Spinal cord (tissue), 10 donors: Measurements from ENCODE around the gene EVI5. TPM values are rescaled to one million over a fixed set of nuclear protein-coding genes. Genes with fewer than 3 reads are reported as not detected.
"Not testable (repeated sequence)": the region's sequence is repeated elsewhere in the genome, so short reads cannot be mapped to it uniquely, and the experiment has no call there.

Experiments
- DNase-seq, 6 donors: peaks; one replicate each; pipeline versions ENCODE4 v3.0.0 to v3.0.0-alpha.2; 2013 to 2015; ENCODE audit warnings: low spot score in 6 of 6, low read depth in 4 of 6
- H3K27ac ChIP-seq: one replicate; pipeline ENCODE4 v1.5.1; 2013; ENCODE audit warnings: low read depth, low read length, control low read depth
- H3K27me3 ChIP-seq: one replicate; pipeline ENCODE4 v1.6.1; 2013; ENCODE audit warnings: low read length; ENCODE audit not compliant: control insufficient read depth, insufficient read depth
- H3K36me3 ChIP-seq: one replicate; pipeline ENCODE4 v1.6.1; 2013; ENCODE audit warnings: low read length; ENCODE audit not compliant: control insufficient read depth, insufficient read depth
- H3K4me1 ChIP-seq: one replicate; pipeline ENCODE4 v1.6.1; 2013; ENCODE audit warnings: low read length; ENCODE audit not compliant: control insufficient read depth, insufficient read depth
- H3K4me3 ChIP-seq: one replicate; pipeline ENCODE4 v1.5.1; 2013; ENCODE audit warnings: low read depth, low read length, control low read depth
- H3K9me3 ChIP-seq: one replicate; pipeline ENCODE4 v1.6.1; 2013; ENCODE audit warnings: low read length; ENCODE audit not compliant: control insufficient read depth, insufficient read depth
- WGBS: methylation state at CpG from one replicate; pipeline ENCODE4 v1.1.5; 2013; ENCODE audit warnings: missing lambda C conversion rate; ENCODE audit not compliant: insufficient coverage; 5-methylcytosine and 5-hydroxymethylcytosine counted together
- polyA plus RNA-seq, 2 donors: library from polyadenylated mRNA; unstranded; fragments of 120-200 nt; gene quantifications; one replicate each; pipeline ENCODE4 v1.2.1, GENCODE V29; 2013; ENCODE audit not compliant: insufficient read length in 2 of 2
- total RNA-seq, 2 donors: library from RNA; depleted of rRNA in 1 of 2; stranded (reverse); fragments of 120-200 nt in 1 of 2; fragments of >200 nt in 1 of 2; gene quantifications; one replicate each; pipeline versions ENCODE4 v1.2.3 to v1.2.4, GENCODE V29; 2013 to 2014
- donor health status: healthy.

The EVI5 gene
- total and polyA plus RNA-seq, 4 donors = 18.9 to 80.5 (median 41.8) TPM

DNA sequence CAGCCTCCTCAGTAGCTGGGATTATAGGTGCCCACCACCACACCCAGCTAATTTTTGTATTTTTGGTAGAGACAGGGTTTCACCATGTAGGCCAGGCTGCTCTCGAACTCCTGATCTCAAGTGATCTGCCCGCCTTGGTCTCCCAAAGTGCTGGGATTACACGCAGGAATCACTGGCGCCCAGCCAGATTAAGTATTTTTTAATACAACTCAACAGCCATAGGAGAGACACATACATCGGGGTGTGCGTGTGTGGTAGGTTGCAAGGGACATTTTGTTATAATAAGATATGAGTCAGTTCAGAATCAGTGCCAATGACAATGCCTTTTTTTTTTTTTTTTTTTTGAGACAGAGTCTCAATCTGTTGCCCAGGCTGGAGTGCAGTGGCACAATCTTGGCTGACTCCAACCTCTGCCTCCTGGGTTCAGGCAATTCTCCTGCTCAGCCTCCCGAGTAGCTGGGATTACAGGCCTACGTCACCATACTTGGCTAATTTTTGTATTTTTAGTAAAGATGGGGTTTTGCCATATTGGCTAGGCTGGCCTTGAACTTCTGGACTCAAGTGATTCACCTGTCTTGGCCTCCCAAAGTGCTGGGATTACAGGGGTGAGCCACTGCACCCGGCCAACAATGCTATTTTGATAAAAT lies 259.8 kb downstream of the EVI5 start:
- H3K9me3 ChIP-seq, H3K36me3 ChIP-seq, DNase-seq, H3K4me3 ChIP-seq, H3K27ac ChIP-seq, H3K4me1 ChIP-seq, H3K27me3 ChIP-seq: not testable (repeated sequence)
- 100% methylated on average over 1 of the region's 9 CpGs for WGBS

DNA sequence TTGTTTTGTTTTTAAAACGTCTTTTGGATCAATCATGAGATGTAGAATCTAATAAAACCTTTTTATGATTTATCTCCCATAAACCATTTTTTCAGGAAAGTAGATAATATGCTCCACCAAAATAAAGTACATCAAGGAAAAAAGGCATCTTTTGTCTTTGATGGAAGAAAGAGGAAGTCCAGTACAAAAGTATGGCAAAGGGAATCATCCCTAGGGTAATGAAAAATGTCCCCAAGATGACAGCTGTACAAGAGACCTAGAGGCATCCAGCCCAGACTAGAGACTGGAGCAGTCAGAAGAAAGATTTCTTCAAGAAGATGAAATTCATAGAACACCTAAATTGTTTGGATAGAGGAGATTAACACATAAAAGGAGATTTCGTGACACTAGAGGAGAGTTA lies 265.9 kb downstream of the EVI5 start:
- WGBS = no CpG with 5 or more reads among the region's 2 CpGs
- no peak for DNase-seq
- no peak overlapping the region for H3K27ac ChIP-seq
- H3K9me3 ChIP-seq = no peaks in the 10 kb centered on the region
- H3K36me3 ChIP-seq = no peaks in the 10 kb centered on the region
- no peaks in the 10 kb centered on the region for H3K27me3 ChIP-seq
- no peaks in the 10 kb centered on the region for H3K4me1 ChIP-seq
- H3K4me3 ChIP-seq = no peak overlapping the region

DNA sequence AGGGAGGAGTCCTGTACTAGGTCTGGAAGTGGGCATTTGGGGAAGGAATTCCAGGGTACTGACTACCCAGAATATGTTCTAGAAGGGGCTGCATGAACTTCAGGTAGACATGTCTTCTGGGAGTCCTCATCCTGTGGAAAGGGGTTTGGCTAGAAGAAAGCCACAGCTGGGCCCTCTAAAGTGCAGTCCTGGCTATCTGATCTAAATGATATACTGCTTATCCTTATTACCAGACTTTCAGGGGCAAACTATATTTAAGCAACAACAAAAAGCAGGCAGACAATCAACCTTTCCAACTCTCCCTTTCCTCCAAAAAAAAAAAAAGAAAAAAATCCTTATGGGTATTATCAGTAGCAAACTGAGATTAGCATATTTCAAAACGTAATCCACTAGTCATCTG lies 268.3 kb downstream of the EVI5 start:
- H3K4me3 ChIP-seq = no peak overlapping the region
- DNase-seq = no peak
- H3K4me1 ChIP-seq = no peaks in the 10 kb centered on the region
- H3K27ac ChIP-seq = no peak overlapping the region
- no CpG with 5 or more reads among the region's 1 CpG for WGBS
- H3K9me3 ChIP-seq = no peaks in the 10 kb centered on the region
- H3K27me3 ChIP-seq = no peaks in the 10 kb centered on the region
- H3K36me3 ChIP-seq = no peaks in the 10 kb centered on the region

DNA sequence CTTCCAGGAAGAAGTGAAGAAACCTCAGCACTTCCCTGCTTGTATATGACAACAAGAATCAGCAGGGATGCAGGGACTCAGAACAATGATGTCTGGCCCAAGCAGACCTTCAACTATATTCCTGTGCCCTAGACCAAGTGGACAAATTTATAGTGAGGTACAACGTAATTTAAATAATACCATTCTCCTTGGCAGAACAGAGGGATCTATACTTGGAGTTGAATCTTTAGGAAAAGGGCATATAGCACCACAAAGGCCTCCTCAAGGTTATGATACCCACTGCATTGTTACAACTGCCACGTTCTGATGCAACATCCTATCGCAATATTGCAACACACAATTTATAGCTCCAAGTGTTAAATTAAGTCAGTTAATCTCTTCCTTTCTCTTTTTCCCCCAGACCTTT lies 269.1 kb downstream of the EVI5 start:
- WGBS = 100% methylated on average over 1 of the region's 3 CpGs
- no peak overlapping the region for H3K27ac ChIP-seq

DNA sequence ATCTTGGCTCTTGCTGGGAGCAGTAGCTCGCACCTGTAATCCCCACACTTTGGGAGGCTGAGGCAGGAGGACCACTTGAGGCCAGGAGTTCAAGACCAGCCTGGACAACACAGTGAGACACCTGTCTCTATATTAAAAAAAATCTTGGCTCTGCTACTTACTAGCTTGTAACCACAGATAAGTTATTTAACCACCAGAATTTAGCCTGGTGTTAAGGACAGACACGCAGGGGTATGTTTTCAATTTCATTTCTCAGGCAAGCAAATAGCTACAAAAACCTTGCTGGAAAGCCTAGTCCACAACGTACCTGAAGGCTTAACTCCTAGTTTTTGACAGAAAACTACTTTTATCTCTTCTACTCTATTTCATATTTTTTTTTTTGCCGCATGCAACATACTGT lies 273.4 kb downstream of the EVI5 start:
- WGBS = 85% methylated on average over 4 of the region's 4 CpGs

More for the DNA sequence above, 269.1 kb downstream of the EVI5 start:
- no peak for DNase-seq
- Histone ChIP-seq H3K27me3 (no peaks in the 10 kb centered on the region), H3K4me3 (no peak overlapping the region), H3K9me3 (no peaks in the 10 kb centered on the region), H3K4me1 (no peaks in the 10 kb centered on the region), H3K36me3 (no peaks in the 10 kb centered on the region)

DNA sequence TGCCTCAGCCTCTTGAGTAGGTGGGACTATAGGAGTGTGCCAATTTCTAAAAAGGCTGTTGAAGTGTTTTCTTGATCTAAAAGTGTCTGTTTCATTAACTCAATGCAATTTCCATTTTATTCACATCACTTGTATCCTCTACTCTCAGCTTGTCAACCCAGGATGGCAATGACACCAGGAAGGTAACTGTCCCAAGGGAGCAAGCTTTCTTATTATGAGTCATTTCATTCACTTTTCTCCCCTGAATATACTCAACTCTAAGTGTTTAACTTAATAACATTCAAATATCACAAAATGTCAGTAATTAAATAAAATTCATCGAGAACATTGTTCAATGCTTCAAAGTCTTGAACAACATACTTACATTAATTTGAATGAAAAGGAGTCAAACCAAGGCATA lies 275.3 kb downstream of the EVI5 start:
- no CpG with 5 or more reads among the region's 1 CpG for WGBS

More for the DNA sequence above, 273.4 kb downstream of the EVI5 start:
- Histone ChIP-seq H3K27ac (no peak overlapping the region), H3K36me3 (no peaks in the 10 kb centered on the region), H3K4me1 (no peaks in the 10 kb centered on the region), H3K9me3 (no peaks in the 10 kb centered on the region), H3K4me3 (no peak overlapping the region), H3K27me3 (no peaks in the 10 kb centered on the region)
- DNase-seq = no peak

DNA sequence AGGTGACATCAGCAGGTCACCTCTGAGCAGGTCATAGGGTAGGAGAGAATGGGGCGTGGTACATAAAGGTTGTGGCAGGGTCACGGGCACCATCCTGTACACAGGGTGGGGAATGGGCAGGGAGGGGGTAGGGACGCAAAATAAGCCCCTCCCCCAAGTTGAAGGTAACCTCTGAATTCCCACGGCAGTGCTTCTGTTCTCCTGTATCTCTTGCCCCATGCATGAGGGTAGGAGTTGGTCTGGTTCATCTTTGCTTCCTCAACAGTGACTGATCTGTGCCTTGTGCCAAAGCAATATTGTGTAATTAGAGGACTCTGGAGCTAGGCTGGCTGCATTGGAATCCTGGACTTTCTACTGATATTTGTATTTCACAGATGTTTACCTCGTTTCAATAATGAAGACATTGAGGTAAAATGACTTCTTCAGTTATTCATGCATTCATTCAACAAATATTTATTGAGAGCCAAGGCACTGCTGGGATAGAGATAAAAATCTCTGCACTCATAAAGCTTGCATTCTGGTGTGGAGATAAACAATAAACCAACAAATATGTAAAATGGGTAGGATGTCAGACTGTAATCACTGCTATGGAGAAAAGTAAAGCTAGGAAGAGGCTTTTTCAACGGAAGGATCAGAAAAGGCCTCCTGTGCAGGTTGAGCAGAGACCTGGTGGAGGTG lies 279.8 kb downstream of the EVI5 start:
- Histone ChIP-seq H3K36me3 (no peaks in the 10 kb centered on the region), H3K4me1 (no peaks in the 10 kb centered on the region), H3K27me3 (no peaks in the 10 kb centered on the region), H3K9me3 (no peaks in the 10 kb centered on the region), H3K27ac (no peak overlapping the region), H3K4me3 (no peak overlapping the region)
- no peak for DNase-seq
- 88% methylated on average over 3 of the region's 6 CpGs for WGBS

More for the DNA sequence above, 275.3 kb downstream of the EVI5 start:
- no peaks in the 10 kb centered on the region for H3K9me3 ChIP-seq
- H3K4me1 ChIP-seq = no peaks in the 10 kb centered on the region
- H3K36me3 ChIP-seq = no peaks in the 10 kb centered on the region
- H3K27me3 ChIP-seq = no peaks in the 10 kb centered on the region
- no peak for DNase-seq
- H3K27ac ChIP-seq = no peak overlapping the region
- no peak overlapping the region for H3K4me3 ChIP-seq

DNA sequence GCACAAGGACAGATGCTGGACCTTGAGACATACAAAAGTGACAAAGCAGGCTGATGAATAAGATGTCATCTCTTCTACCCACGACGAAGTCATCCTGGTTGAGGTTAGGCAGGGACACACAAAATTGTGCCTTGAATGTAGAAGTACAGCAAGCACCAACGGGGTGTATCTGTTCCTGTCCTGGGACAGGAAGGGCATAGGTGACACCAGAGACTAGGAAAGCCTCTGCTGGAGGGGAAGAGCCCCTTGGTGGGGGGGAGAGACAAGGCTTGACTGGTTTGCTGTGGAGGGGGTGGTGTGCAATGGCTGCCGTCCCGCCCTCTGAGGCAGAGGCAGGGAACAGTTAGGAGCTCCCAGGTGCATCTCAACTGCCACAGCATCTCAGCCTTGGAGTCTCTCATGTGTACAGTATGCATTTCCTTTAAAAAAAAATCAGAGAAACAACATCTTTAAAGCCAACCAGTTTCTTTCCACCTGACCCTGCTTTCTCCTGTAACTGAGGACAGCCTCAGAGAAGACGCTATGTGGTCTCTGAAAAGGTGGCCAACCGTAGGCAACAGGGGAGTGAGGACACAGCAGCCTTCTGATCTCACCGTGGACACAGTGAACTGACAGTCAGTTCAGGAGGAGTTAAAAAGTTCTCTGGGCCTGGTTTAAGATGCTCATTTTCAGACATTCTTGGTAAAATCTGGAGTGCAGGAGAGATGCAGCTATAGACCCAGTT lies 280.5 kb downstream of the EVI5 start:
- no peak overlapping the region for H3K4me3 ChIP-seq
- no peak overlapping the region for H3K27ac ChIP-seq
- WGBS = 86% methylated on average over 8 of the region's 8 CpGs
- no peaks in the 10 kb centered on the region for H3K9me3 ChIP-seq
- H3K36me3 ChIP-seq = no peaks in the 10 kb centered on the region
- no peaks in the 10 kb centered on the region for H3K27me3 ChIP-seq
- no peak for DNase-seq
- no peaks in the 10 kb centered on the region for H3K4me1 ChIP-seq

DNA sequence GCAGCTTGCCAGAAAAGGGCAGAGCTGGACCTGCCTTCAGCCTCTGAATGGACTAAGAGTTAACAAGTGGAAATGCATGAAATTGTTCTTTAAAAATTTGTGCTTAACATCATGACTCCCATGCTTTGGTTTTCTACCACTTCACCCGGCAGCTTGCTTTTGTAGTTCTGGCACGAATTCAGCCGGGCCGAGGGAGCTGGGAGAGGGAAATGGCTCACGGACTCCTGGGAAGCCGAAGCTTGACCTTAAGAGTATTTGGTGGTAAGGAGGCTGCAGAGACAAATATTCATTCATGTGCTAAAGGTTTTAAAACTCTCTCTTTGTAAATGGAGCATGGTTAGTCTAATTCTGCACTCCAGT lies 281.0 kb downstream of the EVI5 start:
- no peak for DNase-seq
- no peak overlapping the region for H3K27ac ChIP-seq
- no peaks in the 10 kb centered on the region for H3K36me3 ChIP-seq
- 73% methylated on average over 5 of the region's 6 CpGs for WGBS
- no peak overlapping the region for H3K4me3 ChIP-seq
- H3K27me3 ChIP-seq = no peaks in the 10 kb centered on the region
- H3K4me1 ChIP-seq = no peaks in the 10 kb centered on the region
- no peaks in the 10 kb centered on the region for H3K9me3 ChIP-seq
